Fibroblast of mammary gland (primary cell): ENCODE results near the gene RFTN1.
A peak's percentile ranks its signal among the peaks of the same experiment; 100 is the strongest.

Experiments used
- DNase-seq: peaks from one replicate; pipeline ENCODE4 v3.0.0-alpha.2; 2010; ENCODE audit warnings: low read depth
- H3K4me3 ChIP-seq: 2 replicates; pipeline ENCODE4 v1.5.1; 2011; ENCODE audit warnings: low read depth, mild to moderate bottlenecking, low read length, moderate library complexity; ENCODE audit not compliant: control insufficient read depth
- TF ChIP-seq, protein P1 (sequence below): conservative IDR thresholded peaks from 2 replicates; pipeline ENCODE4 v1.5.1; 2011; ENCODE audit warnings: low read depth, low read length, inconsistent platforms; ENCODE audit not compliant: control insufficient read depth, insufficient read depth

RFTN1 gene

DNA sequence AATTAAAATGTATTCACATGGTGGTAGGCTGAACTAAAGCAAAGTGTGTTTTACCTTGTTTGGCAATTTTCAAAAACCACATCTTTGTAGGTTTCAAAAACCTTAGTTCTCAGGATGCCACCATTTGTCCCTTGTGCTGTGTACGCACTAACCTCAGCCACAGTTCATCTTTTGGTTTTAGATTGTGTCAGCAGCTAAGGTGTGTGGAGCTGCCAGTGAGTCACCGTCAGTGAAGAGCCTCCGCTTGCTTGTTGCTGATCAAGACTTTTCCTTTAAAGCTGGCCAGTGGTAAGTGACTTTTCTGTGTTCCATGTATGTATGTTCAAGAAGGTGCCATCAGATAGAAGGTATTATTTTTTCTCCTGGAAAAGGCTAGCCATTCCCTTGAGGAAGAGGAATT is 227.3 kb downstream of the RFTN1 start:
- no peak overlapping the region for H3K4me3 ChIP-seq
- DNase-seq, result no peak

DNA sequence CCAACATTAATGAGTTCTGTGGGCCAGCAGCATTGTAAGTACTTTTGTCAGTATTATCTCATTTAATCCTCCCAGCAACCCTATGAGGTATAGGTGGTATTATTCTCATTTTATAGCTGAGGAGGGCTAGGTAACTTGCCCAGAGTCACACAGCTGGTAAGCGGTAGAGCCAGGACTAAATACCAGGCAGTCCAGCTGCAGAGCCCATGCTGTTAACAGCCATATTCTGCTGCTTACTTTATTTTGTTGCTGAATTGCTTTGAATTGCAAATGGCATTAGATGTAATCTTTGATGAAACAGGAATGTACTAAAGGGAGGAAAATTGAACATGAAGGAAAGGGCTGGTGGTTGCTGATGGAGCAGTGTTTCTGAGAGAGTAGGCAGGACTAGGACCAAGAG is 228.9 kb downstream of the RFTN1 start:
- TF ChIP-seq, protein P1, sequence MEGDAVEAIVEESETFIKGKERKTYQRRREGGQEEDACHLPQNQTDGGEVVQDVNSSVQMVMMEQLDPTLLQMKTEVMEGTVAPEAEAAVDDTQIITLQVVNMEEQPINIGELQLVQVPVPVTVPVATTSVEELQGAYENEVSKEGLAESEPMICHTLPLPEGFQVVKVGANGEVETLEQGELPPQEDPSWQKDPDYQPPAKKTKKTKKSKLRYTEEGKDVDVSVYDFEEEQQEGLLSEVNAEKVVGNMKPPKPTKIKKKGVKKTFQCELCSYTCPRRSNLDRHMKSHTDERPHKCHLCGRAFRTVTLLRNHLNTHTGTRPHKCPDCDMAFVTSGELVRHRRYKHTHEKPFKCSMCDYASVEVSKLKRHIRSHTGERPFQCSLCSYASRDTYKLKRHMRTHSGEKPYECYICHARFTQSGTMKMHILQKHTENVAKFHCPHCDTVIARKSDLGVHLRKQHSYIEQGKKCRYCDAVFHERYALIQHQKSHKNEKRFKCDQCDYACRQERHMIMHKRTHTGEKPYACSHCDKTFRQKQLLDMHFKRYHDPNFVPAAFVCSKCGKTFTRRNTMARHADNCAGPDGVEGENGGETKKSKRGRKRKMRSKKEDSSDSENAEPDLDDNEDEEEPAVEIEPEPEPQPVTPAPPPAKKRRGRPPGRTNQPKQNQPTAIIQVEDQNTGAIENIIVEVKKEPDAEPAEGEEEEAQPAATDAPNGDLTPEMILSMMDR, result no peak
- DNase-seq, result no peak
- H3K4me3 ChIP-seq, result no peak overlapping the region

More for the DNA sequence above, 227.3 kb downstream of the RFTN1 start:
- TF ChIP-seq, protein P1, result no peak

DNA sequence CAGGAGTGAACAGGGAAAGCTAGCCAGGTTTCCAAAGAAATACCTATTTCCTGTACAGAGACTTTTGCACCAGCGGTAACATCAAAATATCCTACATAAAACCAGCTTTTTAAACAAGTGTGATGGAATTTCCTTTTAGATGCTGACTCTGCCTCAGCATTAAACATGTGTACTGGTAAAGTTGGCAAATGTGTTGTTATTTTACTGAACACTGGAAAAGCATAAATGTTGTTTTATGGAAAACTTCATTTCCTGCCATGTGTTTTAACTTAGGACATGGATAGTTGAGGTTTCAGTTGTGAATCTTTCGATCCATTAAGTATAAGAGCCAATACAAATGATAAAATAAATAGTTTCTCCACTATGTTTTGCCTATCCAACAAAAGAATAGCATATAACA is 232.8 kb downstream of the RFTN1 start:
- TF ChIP-seq, protein P1, result no peak

DNA sequence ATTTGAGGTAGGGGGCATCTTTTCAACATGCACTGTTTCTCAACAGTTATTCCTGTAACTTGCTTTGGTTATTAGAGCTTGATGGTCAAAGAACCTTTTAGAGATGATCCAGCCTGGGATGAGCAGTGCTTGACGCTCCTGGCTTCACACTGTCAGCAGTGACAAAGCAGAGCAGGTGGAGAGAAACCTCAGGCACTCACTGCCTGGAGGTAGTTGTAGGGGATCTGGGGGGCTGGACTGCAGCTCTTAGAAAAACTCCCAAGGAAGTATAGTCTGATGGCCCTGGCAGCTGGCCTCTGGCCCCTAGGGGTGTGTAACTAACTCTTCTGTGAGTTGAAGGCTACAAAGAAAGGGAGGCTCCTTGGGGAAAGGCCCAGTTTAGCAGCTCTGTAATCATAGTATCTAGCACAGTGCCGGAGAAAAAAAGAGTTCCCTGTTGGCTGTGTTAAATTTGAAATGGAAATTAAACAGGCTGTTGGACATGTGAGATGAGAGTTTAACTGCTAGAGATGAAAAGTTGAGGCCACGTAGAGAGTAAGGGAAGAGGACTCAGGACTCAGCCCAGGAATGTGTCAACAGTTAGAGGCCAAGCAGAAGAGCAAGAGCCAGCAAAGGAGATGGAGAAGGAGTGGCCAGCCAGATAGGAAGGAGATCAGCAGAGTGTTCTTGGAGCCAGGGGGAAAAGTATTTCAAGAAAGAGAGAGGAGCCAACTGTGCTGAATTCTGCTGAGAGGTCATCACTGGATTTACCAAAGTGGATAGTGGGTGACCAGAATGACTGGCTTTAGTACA is 234.3 kb downstream of the RFTN1 start:
- H3K4me3 ChIP-seq, result no peak overlapping the region
- TF ChIP-seq, protein P1, result no peak
- DNase-seq, result no peak

More for the DNA sequence above, 232.8 kb downstream of the RFTN1 start:
- H3K4me3 ChIP-seq, result no peak overlapping the region
- peak; percentile 50 for DNase-seq

DNA sequence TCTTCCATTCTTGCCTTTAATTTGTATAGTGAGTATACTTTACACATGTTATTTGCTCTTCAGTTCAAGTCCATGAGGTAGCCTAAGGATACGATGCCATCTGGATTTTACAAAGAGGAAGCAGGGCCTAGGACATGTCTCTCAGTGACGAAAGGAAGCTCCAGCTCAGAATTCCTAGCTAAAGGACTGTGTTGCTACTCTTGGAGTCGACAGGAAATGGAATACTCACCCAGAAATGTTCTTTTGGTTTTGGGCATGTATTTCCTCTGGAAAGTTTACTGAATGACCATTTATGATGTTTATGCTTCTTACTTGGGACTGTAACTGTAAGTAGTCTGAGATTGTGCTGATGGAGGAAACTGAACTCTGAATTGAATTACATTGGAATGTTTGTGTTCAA is 236.0 kb downstream of the RFTN1 start:
- H3K4me3 ChIP-seq, result no peak overlapping the region
- TF ChIP-seq, protein P1, result no peak
- no peak for DNase-seq

DNA sequence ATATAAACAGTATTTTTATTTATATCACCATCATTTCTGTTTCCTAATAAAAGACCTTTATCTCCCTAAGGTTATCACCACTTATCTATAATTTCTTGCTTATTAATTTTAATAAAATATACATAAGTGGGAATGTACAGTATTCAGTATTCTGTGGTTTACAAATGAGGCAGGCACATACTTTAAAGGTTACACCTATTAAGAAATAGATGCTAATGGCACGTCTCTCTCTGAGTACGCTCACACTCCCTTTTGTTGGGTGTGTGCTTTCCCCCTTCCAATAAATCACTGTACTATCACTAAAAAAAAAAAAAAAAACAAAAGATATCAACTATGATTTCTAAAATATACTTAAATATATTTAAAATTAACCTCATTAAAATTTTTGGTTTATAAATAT is 239.6 kb downstream of the RFTN1 start:
- TF ChIP-seq, protein P1, result no peak
- no peak for DNase-seq
- H3K4me3 ChIP-seq, result no peak overlapping the region
